ENCODE results near the gene PALLD. TPM values are rescaled to one million over a fixed set of nuclear protein-coding genes. Genes with fewer than 3 reads are reported as not detected.

The PALLD gene
- total RNA-seq, 1 donor from 2014 or later = 45.6 TPM

- H3K4me3 ChIP-seq (ENCODE audit: low read depth, low read length) = no peak overlapping the region
- peak; percentile 63 for TF ChIP-seq CTCF (conservative IDR thresholded peaks at IDR 0.05; ENCODE audit: low read depth, low read length)
- no peak for DNase-seq (ENCODE audit: low read depth)
Observed at GRCh38 chr4:168917138-168917779, 420.4 kb downstream of the PALLD start.

GRCh38 chr4:168919706-168920324 is 423.0 kb downstream of the PALLD start:
- DNase-seq (ENCODE audit: low read depth) = no peak
- TF ChIP-seq CTCF (conservative IDR thresholded peaks at IDR 0.05; ENCODE audit: low read depth, low read length) = no peak
- no peak overlapping the region for H3K4me3 ChIP-seq (ENCODE audit: low read depth, low read length)

- H3K4me3 ChIP-seq (ENCODE audit: low read depth, low read length) = no peak overlapping the region
- DNase-seq (ENCODE audit: low read depth) = no peak
- TF ChIP-seq CTCF (conservative IDR thresholded peaks at IDR 0.05; ENCODE audit: low read depth, low read length) = no peak
Observed at GRCh38 chr4:168920441-168921065, 423.7 kb downstream of the PALLD start.

- TF ChIP-seq CTCF (conservative IDR thresholded peaks at IDR 0.05; ENCODE audit: low read depth, low read length) = peak; percentile 89
- DNase-seq (ENCODE audit: low read depth) = no peak
- no peak overlapping the region for H3K4me3 ChIP-seq (ENCODE audit: low read depth, low read length)
Observed at GRCh38 chr4:168923526-168924194, 426.8 kb downstream of the PALLD start.

GRCh38 chr4:168924667-168925066 is 427.8 kb downstream of the PALLD start:
- no peak for DNase-seq (ENCODE audit: low read depth)
- TF ChIP-seq CTCF (conservative IDR thresholded peaks at IDR 0.05; ENCODE audit: low read depth, low read length) = no peak
- H3K4me3 ChIP-seq (ENCODE audit: low read depth, low read length) = no peak overlapping the region

GRCh38 chr4:168925789-168926490 is 429.1 kb downstream of the PALLD start:
- no peak for TF ChIP-seq CTCF (conservative IDR thresholded peaks at IDR 0.05; ENCODE audit: low read depth, low read length)
- no peak overlapping the region for H3K4me3 ChIP-seq (ENCODE audit: low read depth, low read length)
- no peak for DNase-seq (ENCODE audit: low read depth)

Data from epithelial cell of proximal tubule (primary cell).